A673 (cell line): Measurements from ENCODE around the gene IFNGR2. TPM values are rescaled to one million over a fixed set of nuclear protein-coding genes. Genes with fewer than 3 reads are reported as not detected.

Source experiments
- BruUV-seq: library from RNA; stranded (reverse); fragments of 400-500 nt; replicated peaks from 2 replicates; lab custom pipeline; 2021; lab: Mats Ljungman, UMichigan
- CTCF ChIA-PET: fragments of 300-600 bp; sonication (Branson Sonifier 250); formaldehyde crosslinking; loops from one replicate; lab custom pipeline; 2022; ENCODE audit warnings: antibody characterized with exemption; lab: Charles Lee
- POLR2A ChIA-PET: fragments of 300-600 bp; sonication (Branson Sonifier 250); formaldehyde crosslinking; loops from one replicate; lab custom pipeline; 2022; ENCODE audit warnings: antibody characterized with exemption; ENCODE audit not compliant: low non-redundant PET; lab: Charles Lee
- DNase-seq: peaks from one replicate; pipeline ENCODE4 v3.0.0-alpha.2; 2015; ENCODE audit warnings: low spot score
- H3K27ac ChIP-seq: fragments of 200-600 bp; sonication (generic); 2 replicates; pipeline ENCODE4 v1.5.1; 2016; ENCODE audit warnings: mixed run types, low read depth, mild to moderate bottlenecking, mixed read lengths, antibody characterized with exemption, low read length; ENCODE audit not compliant: poor library complexity, severe bottlenecking
- H3K27me3 ChIP-seq: fragments of 200-600 bp; sonication (generic); replicated peaks from 2 replicates; pipeline ENCODE4 v1.6.1; 2017; ENCODE audit warnings: mixed run types, low read depth, mild to moderate bottlenecking, mixed read lengths, antibody characterized with exemption, low read length; ENCODE audit not compliant: insufficient read depth, poor library complexity
- H3K36me3 ChIP-seq: fragments of 200-600 bp; sonication (generic); 2 replicates; pipeline ENCODE4 v1.6.1; 2016; ENCODE audit warnings: mixed run types, mild to moderate bottlenecking, mixed read lengths, antibody characterized with exemption, low read length; ENCODE audit not compliant: insufficient read depth, poor library complexity, severe bottlenecking
- H3K4me1 ChIP-seq: fragments of 200-600 bp; sonication (generic); 2 replicates; pipeline ENCODE4 v1.6.1; 2017; ENCODE audit warnings: mixed run types, mild to moderate bottlenecking, mixed read lengths, antibody characterized with exemption, low read length; ENCODE audit not compliant: insufficient read depth, poor library complexity, severe bottlenecking
- H3K4me3 ChIP-seq: fragments of 200-600 bp; sonication (generic); 2 replicates; pipeline ENCODE4 v1.5.1; 2016; ENCODE audit warnings: low read depth, mixed run types, mild to moderate bottlenecking, mixed read lengths, low read length; ENCODE audit not compliant: poor library complexity, severe bottlenecking
- H3K9me3 ChIP-seq: fragments of 200-600 bp; sonication (generic); 2 replicates; pipeline ENCODE4 v1.6.1; 2016; ENCODE audit warnings: mixed run types, low read depth, mild to moderate bottlenecking, mixed read lengths, antibody characterized with exemption, low read length; ENCODE audit not compliant: poor library complexity, severe bottlenecking
- CTCF ChIP-seq: fragments of 300-800, 200-600 bp; sonication (generic); conservative IDR thresholded peaks from 2 replicates; pipeline ENCODE4 v1.5.1; 2017; ENCODE audit warnings: low read depth, mild to moderate bottlenecking, antibody characterized with exemption, low read length, moderate library complexity, mixed read lengths
- EZH2 ChIP-seq: fragments of 200-600 bp; sonication (generic); IDR thresholded peaks from 2 replicates; pipeline ENCODE4 v1.6.1; 2017; ENCODE audit warnings: borderline replicate concordance, low read depth, mild to moderate bottlenecking, mixed read lengths, antibody characterized with exemption, low read length; ENCODE audit not compliant: poor library complexity, severe bottlenecking
- intact Hi-C: fragments of 100-400 bp; cut with micrococcal nuclease; formaldehyde crosslinking; loops from one replicate; pipeline ENCODE4 v1.10.0; 2022; ENCODE audit not compliant: unreplicated experiment
- total RNA-seq: library from RNA; stranded (reverse); gene quantifications from 2 replicates; pipeline ENCODE4 v1.2.3, GENCODE V29; 2021

IFNGR2 gene
- total RNA-seq, 1 experiment from 2014 or later = 48.9 TPM

- no peak overlapping the region for H3K27ac ChIP-seq
- CTCF ChIA-PET = no interaction called here
- H3K4me1 ChIP-seq = peaks cover 6% of the 10 kb centered on the region
- intact Hi-C loops = no loop called here
- no peaks in the 10 kb centered on the region for H3K36me3 ChIP-seq
- H3K27me3 ChIP-seq = no peaks in the 10 kb centered on the region
- TF ChIP-seq EZH2 (no peak), CTCF (no peak)
- POLR2A ChIA-PET = no interaction called here
- H3K9me3 ChIP-seq = peaks cover 16% of the 10 kb centered on the region
- H3K4me3 ChIP-seq = no peak overlapping the region
- no TSS peak for BruUV-seq
- DNase-seq = no peak
Observed at GRCh38 chr21:33371366-33371765, 31.8 kb upstream of the IFNGR2 start.

- no peak for TF ChIP-seq CTCF
- TF ChIP-seq EZH2 = no peak
- H3K27ac ChIP-seq = no peak overlapping the region
- H3K9me3 ChIP-seq = peaks cover 9% of the 10 kb centered on the region
- intact Hi-C loops = no loop called here
- peaks cover 6% of the 10 kb centered on the region for H3K4me1 ChIP-seq
- CTCF ChIA-PET = no interaction called here
- H3K27me3 ChIP-seq = no peaks in the 10 kb centered on the region
- BruUV-seq = no TSS peak
- H3K4me3 ChIP-seq = no peak overlapping the region
- POLR2A ChIA-PET = no interaction called here
- no peak for DNase-seq
- no peaks in the 10 kb centered on the region for H3K36me3 ChIP-seq
Observed at GRCh38 chr21:33372582-33372981, 30.6 kb upstream of the IFNGR2 start.

GRCh38 chr21:33373451-33373850 is 29.8 kb upstream of the IFNGR2 start:
- TF ChIP-seq EZH2 = no peak
- TF ChIP-seq CTCF = no peak
- POLR2A ChIA-PET = no interaction called here
- H3K9me3 ChIP-seq = peaks cover under 1% of the 10 kb centered on the region
- H3K27me3 ChIP-seq = no peaks in the 10 kb centered on the region
- no peak overlapping the region for H3K4me3 ChIP-seq
- CTCF ChIA-PET = no interaction called here
- no peaks in the 10 kb centered on the region for H3K36me3 ChIP-seq
- no peak for DNase-seq
- H3K4me1 ChIP-seq = peaks cover 6% of the 10 kb centered on the region
- no TSS peak for BruUV-seq
- no peak overlapping the region for H3K27ac ChIP-seq
- intact Hi-C loops = no loop called here
